Measurements from ENCODE around the gene ZFAND4. TPM values are rescaled to one million over a fixed set of nuclear protein-coding genes. Genes with fewer than 3 reads are reported as not detected.
A peak's percentile ranks its signal among the peaks of the same experiment; 100 is the strongest.
"Not testable (repeated sequence)": the region's sequence is repeated elsewhere in the genome, so short reads cannot be mapped to it uniquely, and the experiment has no call there.

ZFAND4 gene
- total RNA-seq, 1 donor from 2014 or later, result 9.1 TPM

DNA sequence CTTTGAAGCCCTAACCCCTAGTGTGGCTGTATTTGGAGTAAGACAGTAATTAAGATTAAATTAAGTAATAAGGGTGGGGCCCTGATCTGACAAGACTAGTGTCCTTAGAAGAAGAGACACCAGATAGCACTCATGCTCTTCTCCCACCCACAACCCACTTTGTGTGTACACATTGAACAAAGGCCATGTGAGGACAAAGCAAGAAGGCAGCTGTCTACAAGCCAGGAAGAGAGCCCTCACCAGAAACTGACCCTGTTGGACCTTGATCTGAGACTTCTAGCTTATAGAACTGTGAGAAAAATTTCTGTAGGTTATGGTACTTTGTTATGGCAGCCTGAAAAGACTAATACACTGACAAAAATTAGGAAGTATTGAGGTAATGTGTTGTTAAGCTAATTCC is 59.8 kb downstream of the ZFAND4 start:
- no peaks in the 10 kb centered on the region for H3K27me3 ChIP-seq (ENCODE audit: control insufficient read depth, insufficient read depth, low read length)
- no peak for TF ChIP-seq CTCF (IDR thresholded peaks at IDR 0.05; ENCODE audit: insufficient read depth, low read length, poor library complexity, severe bottlenecking)
- H3K4me3 ChIP-seq (ENCODE audit: low read depth, low read length), result no peak overlapping the region
- no peaks in the 10 kb centered on the region for H3K36me3 ChIP-seq (ENCODE audit: control insufficient read depth, insufficient read depth, low read length)
- no peak for DNase-seq (ENCODE audit: low read depth)

- no peak overlapping the region for H3K4me3 ChIP-seq (ENCODE audit: low read depth, low read length)
- no peaks in the 10 kb centered on the region for H3K36me3 ChIP-seq (ENCODE audit: control insufficient read depth, insufficient read depth, low read length)
- no peak for DNase-seq (ENCODE audit: low read depth)
- no peak for TF ChIP-seq CTCF (IDR thresholded peaks at IDR 0.05; ENCODE audit: insufficient read depth, low read length, poor library complexity, severe bottlenecking)
- no peaks in the 10 kb centered on the region for H3K27me3 ChIP-seq (ENCODE audit: control insufficient read depth, insufficient read depth, low read length)
These were observed 64.5 kb downstream of the ZFAND4 start for GRCh38 chr10:45608052-45608451.

- TF ChIP-seq CTCF (IDR thresholded peaks at IDR 0.05; ENCODE audit: insufficient read depth, low read length, poor library complexity, severe bottlenecking), result no peak
- no peak overlapping the region for H3K4me3 ChIP-seq (ENCODE audit: low read depth, low read length)
- H3K36me3 ChIP-seq (ENCODE audit: control insufficient read depth, insufficient read depth, low read length), result no peaks in the 10 kb centered on the region
- DNase-seq (ENCODE audit: low read depth), result no peak
- H3K27me3 ChIP-seq (ENCODE audit: control insufficient read depth, insufficient read depth, low read length), result no peaks in the 10 kb centered on the region
These were observed 65.3 kb downstream of the ZFAND4 start for GRCh38 chr10:45607276-45607675.

DNA sequence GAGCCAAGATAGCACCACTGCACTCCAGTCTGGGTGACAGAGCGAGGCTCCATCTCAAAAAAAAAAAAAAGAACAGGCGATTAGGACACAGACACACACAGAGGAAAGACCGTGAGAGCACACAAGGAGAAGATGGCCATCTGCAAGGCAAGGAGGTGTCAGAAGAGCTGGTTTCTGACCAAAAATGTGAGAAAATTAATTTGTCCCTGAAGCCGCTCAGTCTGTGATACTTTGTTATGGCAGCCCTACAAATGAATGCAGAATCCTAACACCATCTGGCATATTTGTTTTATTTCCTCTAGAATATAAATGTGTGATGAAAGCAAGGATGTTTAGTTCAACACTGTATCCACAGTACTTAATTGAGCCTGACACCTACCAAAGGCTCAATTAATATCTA is 69.7 kb downstream of the ZFAND4 start:
- TF ChIP-seq CTCF (IDR thresholded peaks at IDR 0.05; ENCODE audit: insufficient read depth, low read length, poor library complexity, severe bottlenecking), result no peak
- no peak for DNase-seq (ENCODE audit: low read depth)
- H3K27me3 ChIP-seq (ENCODE audit: control insufficient read depth, insufficient read depth, low read length), result peaks cover 10% of the 10 kb centered on the region
- H3K36me3 ChIP-seq (ENCODE audit: control insufficient read depth, insufficient read depth, low read length), result no peaks in the 10 kb centered on the region
- no peak overlapping the region for H3K4me3 ChIP-seq (ENCODE audit: low read depth, low read length)

DNA sequence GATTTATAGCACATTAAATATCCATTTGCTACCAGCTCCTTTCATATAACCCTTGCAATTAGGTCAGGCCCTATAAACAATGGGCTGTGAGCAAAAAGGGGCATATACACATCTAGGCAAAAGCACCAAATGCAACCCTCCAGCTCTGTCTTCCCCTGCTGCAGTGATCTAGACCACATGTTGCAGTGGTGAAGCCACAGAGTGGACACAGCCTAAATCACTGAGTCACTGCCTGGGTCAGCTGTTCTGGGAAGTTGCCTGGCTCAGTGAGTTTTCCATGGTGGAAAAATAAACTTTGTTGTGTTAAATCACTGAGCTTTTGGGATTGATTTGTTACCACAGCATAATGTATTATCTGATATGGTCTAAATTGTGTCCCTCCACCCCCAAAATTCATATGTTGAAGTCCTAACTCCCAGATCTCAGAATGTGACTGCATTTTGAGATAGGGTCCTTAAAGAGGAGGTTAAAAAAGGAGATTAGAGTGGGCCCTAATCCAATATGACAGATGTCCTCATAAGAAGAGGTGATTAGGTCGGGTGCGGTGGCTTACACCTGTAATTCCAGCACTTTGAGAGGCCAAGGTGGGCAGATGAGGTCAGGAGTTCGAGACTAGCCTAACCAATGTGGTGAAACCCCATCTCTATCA is 70.4 kb downstream of the ZFAND4 start:
- Histone ChIP-seq H3K27me3 (ENCODE audit: control insufficient read depth, insufficient read depth, low read length) (peaks cover 10% of the 10 kb centered on the region), H3K36me3 (ENCODE audit: control insufficient read depth, insufficient read depth, low read length) (no peaks in the 10 kb centered on the region)
- DNase-seq (ENCODE audit: low read depth), result peak; percentile 12

DNA sequence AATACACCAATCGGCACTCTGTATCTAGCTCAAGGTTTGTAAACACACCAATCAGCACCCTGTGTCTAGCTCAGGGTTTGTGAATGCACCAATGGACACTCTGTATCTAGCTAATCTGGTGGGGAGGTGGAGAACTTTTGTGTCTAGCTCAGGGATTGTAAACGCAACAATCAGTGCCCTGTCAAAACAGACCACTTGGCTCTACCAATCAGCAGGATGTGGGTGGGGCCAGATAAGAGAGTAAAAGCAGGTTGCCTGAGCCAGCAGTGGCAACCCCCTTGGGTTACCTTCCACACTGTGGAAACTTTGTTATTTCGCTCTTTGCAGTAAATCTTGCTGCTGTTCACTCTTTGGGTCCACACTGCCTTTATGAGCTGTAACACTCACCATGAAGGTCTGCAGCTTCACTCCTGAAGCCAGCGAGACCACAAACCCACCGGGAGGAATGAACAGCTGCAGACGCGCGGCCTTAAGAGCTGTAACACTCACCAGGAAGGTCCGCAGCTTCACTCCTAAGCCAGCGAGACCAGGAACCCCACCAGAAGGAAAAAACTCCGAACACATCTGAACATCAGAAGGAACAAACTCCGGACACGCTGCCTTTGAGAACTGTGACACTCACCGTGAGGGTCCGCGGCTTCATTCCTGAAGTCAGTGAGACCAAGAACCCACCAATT is 71.2 kb downstream of the ZFAND4 start:
- not testable (repeated sequence) for H3K4me3 ChIP-seq (ENCODE audit: low read depth, low read length); H3K36me3 ChIP-seq (ENCODE audit: control insufficient read depth, insufficient read depth, low read length); DNase-seq (ENCODE audit: low read depth)
- peaks cover 10% of the 10 kb centered on the region for H3K27me3 ChIP-seq (ENCODE audit: control insufficient read depth, insufficient read depth, low read length)

More for the DNA sequence above, 70.4 kb downstream of the ZFAND4 start:
- no peak overlapping the region for H3K4me3 ChIP-seq (ENCODE audit: low read depth, low read length)
- no peak for TF ChIP-seq CTCF (IDR thresholded peaks at IDR 0.05; ENCODE audit: insufficient read depth, low read length, poor library complexity, severe bottlenecking)

DNA sequence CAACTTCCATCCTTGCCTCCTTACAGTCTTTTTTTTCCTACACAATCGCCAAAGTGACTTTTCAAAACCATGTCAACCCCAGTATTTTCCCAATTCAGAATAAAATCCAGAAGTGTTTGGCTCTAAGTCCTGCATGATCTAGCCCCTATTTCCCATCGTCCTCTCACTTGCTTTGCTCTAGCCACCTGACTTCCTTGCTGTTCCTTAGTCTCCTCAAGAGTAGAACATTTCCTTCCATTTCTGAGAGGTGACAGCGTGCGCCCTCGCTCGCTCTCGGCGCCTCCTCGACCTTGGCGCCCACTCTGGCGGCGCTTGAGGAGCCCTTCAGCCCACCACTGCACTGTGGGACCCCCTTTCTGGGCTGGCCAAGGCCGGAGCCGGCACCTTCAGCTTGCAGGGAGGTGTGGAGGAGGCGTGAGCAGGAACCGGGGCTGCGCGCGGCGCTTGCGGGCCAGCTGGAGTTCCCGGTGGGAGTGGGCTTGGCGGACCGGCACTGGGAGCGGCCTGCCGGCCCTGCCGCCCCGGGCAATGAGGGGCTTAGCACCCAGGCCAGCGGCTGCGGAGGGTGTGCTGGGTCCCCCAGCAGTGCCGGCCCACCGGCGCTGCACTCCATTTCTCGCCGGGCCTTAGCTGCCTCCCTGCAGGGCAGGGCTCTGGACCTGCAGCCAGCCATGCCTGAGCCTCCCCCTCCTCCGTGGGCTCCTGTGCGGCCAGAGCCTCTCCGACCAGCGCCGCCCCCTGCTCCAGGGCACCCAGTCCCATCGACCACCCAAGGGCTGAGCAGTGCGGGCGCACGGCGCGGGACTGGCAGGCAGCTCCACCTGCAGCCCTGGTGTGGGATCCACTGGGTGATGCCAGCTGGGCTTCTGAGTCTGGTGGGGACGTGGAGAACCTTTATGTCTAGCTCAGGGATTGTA is 72.0 kb downstream of the ZFAND4 start:
- H3K36me3 ChIP-seq (ENCODE audit: control insufficient read depth, insufficient read depth, low read length); DNase-seq (ENCODE audit: low read depth): not testable (repeated sequence)
- peaks cover 10% of the 10 kb centered on the region for H3K27me3 ChIP-seq (ENCODE audit: control insufficient read depth, insufficient read depth, low read length)
- peak overlapping the region; percentile 32 for H3K4me3 ChIP-seq (ENCODE audit: low read depth, low read length)
